Memory B cell (primary cell): Measurements from ENCODE around the gene FKBP1A.
A peak's percentile ranks its signal among the peaks of the same experiment; 100 is the strongest.
"Not testable (repeated sequence)": the region's sequence is repeated elsewhere in the genome, so short reads cannot be mapped to it uniquely, and the experiment has no call there.

Experiments used
- ATAC-seq: fragments of 150-1000 bp; cut with Tn5 transposase; 2 replicates; pipeline ENCODE4 v1.10.0; 2021; ENCODE audit warnings: low read depth, mild to moderate bottlenecking, moderate library complexity
- DNase-seq, 2 donors: peaks; one replicate each; pipeline ENCODE4 v3.0.0; 2022; ENCODE audit warnings: low spot score in 2 of 2
- H3K27ac Mint-ChIP-seq: one replicate; pipeline ENCODE4 v1.8.0; 2022; ENCODE audit warnings: mild to moderate bottlenecking, moderate library complexity, mixed read lengths
- H3K27me3 Mint-ChIP-seq: one replicate; pipeline ENCODE4 v1.8.0; 2022; ENCODE audit warnings: mixed read lengths
- H3K36me3 Mint-ChIP-seq: one replicate; pipeline ENCODE4 v1.8.0; 2022; ENCODE audit warnings: mild to moderate bottlenecking, mixed read lengths
- H3K4me1 Mint-ChIP-seq: one replicate; pipeline ENCODE4 v1.8.0; 2022; ENCODE audit warnings: mixed read lengths
- H3K4me3 Mint-ChIP-seq: one replicate; pipeline ENCODE4 v1.8.0; 2022; ENCODE audit warnings: mild to moderate bottlenecking, moderate library complexity, mixed read lengths
- H3K9me3 Mint-ChIP-seq: one replicate; pipeline ENCODE4 v1.8.0; 2022; ENCODE audit warnings: mixed read lengths

FKBP1A gene

GRCh38 chr20:1401451-1401907 is 8.6 kb upstream of the FKBP1A start:
- DNase-seq: no peak
- Mint-ChIP-seq H3K4me1 (peaks cover 16% of the 10 kb centered on the region), H3K4me3 (no peak overlapping the region), H3K9me3 (no peaks in the 10 kb centered on the region), H3K27ac (no peak overlapping the region), H3K27me3 (peaks cover 2% of the 10 kb centered on the region), H3K36me3 (no peaks in the 10 kb centered on the region)
- no peak for ATAC-seq

DNA sequence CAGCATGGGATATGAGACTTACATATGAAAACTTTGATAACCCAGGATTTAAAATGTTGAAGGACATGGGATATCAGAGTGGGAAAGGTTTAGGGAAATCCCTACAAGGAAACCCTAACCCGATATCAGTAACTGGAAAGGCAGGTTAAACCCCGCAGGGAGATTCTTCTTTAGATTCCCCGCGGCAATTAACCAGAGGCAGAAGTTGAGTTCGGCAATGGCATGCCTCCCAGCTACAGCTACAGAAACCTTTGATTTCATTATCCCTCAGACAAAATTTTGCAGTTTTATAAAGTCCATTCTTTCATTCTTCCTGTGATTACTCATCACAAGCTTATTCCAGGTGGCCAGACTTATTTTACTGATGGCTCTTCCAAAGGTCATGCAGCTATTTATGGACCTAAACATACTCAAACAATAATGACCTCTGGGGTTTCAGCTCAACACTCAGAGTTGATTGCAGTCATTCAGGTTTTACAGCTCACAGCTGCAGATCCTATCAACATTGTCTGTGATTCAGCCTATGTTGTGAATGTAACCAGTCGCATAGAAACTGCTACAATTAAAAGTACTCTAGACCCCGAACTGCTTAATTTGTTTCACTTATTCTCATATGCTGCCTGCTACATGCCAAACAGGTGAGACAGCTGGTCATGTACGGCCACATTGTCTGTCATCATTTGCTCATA is 7.0 kb upstream of the FKBP1A start:
- H3K27me3 Mint-ChIP-seq, DNase-seq, H3K36me3 Mint-ChIP-seq, ATAC-seq, H3K27ac Mint-ChIP-seq, H3K9me3 Mint-ChIP-seq, H3K4me3 Mint-ChIP-seq: not testable (repeated sequence)
- H3K4me1 Mint-ChIP-seq: peaks cover 24% of the 10 kb centered on the region

DNA sequence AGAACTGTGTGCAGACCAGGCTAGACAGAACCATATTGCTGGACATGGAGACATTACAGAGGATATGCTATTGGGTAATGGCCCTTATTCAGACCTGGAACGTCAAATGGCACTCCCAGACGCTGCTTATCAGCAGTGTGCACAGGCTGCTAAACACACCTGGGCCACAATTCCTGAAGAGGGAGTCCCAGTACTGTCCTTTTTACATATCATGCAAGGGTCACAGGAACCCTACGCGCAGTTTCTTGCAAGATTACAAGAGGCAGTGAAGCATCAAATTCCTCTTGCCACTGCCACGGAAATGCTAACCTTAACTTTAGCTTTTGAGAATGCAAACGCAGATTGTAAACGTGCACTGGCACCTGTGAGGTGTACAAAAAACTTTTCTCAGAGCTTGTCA is 5.3 kb upstream of the FKBP1A start:
- H3K27ac Mint-ChIP-seq: peak overlapping the region; percentile 28
- peak overlapping the region; percentile 8 for H3K4me3 Mint-ChIP-seq
- not testable (repeated sequence) for H3K9me3 Mint-ChIP-seq

DNA sequence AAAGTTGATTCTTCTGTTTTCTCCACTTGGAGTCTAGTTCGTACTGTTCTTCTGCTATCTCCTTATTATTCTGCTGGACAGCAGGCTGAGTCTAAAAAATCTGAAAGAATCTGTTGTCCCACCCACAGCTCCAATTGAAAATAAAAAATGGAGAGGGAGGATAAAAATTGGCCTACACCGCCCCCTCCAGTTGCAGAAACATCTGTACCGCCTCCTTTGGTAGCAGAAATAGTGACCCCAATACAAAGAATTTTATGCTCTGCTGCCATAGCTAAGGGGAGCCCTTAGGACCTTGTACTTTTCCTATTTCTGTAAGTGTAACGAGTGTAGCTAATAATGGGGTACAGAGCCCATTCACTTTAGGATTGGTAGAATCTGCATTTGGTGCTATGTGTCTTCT is 4.9 kb upstream of the FKBP1A start:
- Mint-ChIP-seq H3K27me3 (no peaks in the 10 kb centered on the region), H3K36me3 (no peaks in the 10 kb centered on the region), H3K27ac (no peak overlapping the region), H3K4me1 (peaks cover 34% of the 10 kb centered on the region), H3K9me3 (no peaks in the 10 kb centered on the region), H3K4me3 (no peak overlapping the region)
- DNase-seq (no peak), ATAC-seq (no peak)

More for the DNA sequence above, 5.3 kb upstream of the FKBP1A start:
- DNase-seq (peak in 1 of 2 donors; percentile 18), ATAC-seq (peak; percentile 52)
- peaks cover 33% of the 10 kb centered on the region for H3K4me1 Mint-ChIP-seq
- not testable (repeated sequence) for H3K36me3 Mint-ChIP-seq, H3K27me3 Mint-ChIP-seq

DNA sequence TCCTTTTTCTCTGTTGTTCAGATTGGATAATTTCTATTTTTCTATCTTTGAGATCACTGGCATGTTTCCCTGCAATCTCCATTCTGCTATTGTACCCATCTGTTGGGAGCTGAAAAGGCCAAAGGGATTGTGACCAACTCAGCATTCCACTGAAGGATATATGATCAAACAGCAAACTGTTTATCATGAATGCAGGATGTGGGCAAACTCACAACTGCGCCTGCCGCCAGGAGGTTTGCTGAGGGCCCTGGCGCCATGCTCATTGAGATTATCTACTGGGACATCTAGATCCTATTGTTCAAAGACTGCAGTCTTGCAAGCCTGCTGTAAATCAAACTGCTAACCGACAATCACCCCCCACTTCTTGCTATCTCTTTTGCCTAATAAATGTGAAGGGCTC is 3.8 kb upstream of the FKBP1A start:
- DNase-seq: no peak
- no peak overlapping the region for H3K27ac Mint-ChIP-seq
- H3K4me1 Mint-ChIP-seq: peaks cover 37% of the 10 kb centered on the region
- H3K4me3 Mint-ChIP-seq: no peak overlapping the region
- H3K36me3 Mint-ChIP-seq: peaks cover 1% of the 10 kb centered on the region
- H3K27me3 Mint-ChIP-seq: no peaks in the 10 kb centered on the region
- no peaks in the 10 kb centered on the region for H3K9me3 Mint-ChIP-seq
- no peak for ATAC-seq

DNA sequence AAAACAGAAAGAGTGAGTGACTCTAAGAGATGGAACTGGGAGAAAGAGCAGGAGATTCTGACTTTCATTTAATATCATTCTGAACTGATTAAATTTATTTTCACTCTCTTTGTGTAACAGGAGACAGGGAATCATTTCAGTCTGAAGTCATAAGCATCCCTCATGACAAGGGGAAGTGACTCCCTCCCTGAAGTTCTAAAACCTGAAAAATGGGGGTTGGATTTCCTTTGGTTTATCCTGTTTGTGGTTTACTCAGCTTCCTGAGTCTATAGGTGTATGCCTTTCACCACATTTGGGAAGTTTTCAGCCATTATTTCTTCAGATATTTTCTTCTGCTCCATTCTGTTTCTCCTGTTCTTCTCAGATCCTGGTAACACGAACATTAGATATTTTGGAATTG is 3.4 kb upstream of the FKBP1A start:
- no peaks in the 10 kb centered on the region for H3K9me3 Mint-ChIP-seq
- DNase-seq (no peak), ATAC-seq (no peak)
- H3K27me3 Mint-ChIP-seq: no peaks in the 10 kb centered on the region
- no peak overlapping the region for H3K4me3 Mint-ChIP-seq
- H3K36me3 Mint-ChIP-seq: peaks cover 1% of the 10 kb centered on the region
- no peak overlapping the region for H3K27ac Mint-ChIP-seq
- H3K4me1 Mint-ChIP-seq: peaks cover 41% of the 10 kb centered on the region

- DNase-seq (no peak), ATAC-seq (no peak)
- H3K27me3 Mint-ChIP-seq: no peaks in the 10 kb centered on the region
- peaks cover 57% of the 10 kb centered on the region for H3K4me1 Mint-ChIP-seq
- H3K9me3 Mint-ChIP-seq: no peaks in the 10 kb centered on the region
- H3K27ac Mint-ChIP-seq: peak overlapping the region; percentile 97
- no peak overlapping the region for H3K4me3 Mint-ChIP-seq
- peaks cover 1% of the 10 kb centered on the region for H3K36me3 Mint-ChIP-seq
Observed at GRCh38 chr20:1394686-1395085, 1.8 kb upstream of the FKBP1A start.

GRCh38 chr20:1393507-1393882 is 641 bp upstream of the FKBP1A start:
- ATAC-seq (no peak), DNase-seq (no peak)
- Mint-ChIP-seq H3K4me1 (peaks cover 63% of the 10 kb centered on the region), H3K27ac (peak overlapping the region; percentile 97), H3K4me3 (peak overlapping the region; percentile 96), H3K36me3 (peaks cover 1% of the 10 kb centered on the region), H3K9me3 (no peaks in the 10 kb centered on the region), H3K27me3 (no peaks in the 10 kb centered on the region)

DNA sequence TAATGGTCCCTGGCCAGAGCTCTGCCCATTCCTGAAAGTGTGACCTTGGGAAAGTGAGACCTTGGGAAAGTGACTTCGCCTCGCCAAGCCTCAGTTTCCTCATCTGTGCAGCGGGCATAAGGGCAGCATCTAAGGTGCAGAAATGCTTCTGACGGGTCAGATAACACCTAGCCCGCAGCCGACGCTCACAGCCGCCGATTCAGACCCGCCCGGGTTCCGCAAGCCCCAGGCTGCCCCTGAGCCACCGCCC is 486 bp downstream of the FKBP1A start:
- Mint-ChIP-seq H3K4me1 (peaks cover 60% of the 10 kb centered on the region), H3K27ac (peak overlapping the region; percentile 83), H3K4me3 (peak overlapping the region; percentile 96), H3K27me3 (no peaks in the 10 kb centered on the region), H3K9me3 (no peaks in the 10 kb centered on the region), H3K36me3 (peaks cover 1% of the 10 kb centered on the region)
- no peak for DNase-seq
- peak; percentile 2 for ATAC-seq

- Mint-ChIP-seq H3K36me3 (peaks cover 1% of the 10 kb centered on the region), H3K4me3 (peak overlapping the region; percentile 96), H3K9me3 (no peaks in the 10 kb centered on the region), H3K27ac (peak overlapping the region; percentile 83), H3K4me1 (peaks cover 57% of the 10 kb centered on the region), H3K27me3 (no peaks in the 10 kb centered on the region)
- no peak for DNase-seq
- no peak for ATAC-seq
Observed at GRCh38 chr20:1391640-1392442, 1.0 kb downstream of the FKBP1A start.

DNA sequence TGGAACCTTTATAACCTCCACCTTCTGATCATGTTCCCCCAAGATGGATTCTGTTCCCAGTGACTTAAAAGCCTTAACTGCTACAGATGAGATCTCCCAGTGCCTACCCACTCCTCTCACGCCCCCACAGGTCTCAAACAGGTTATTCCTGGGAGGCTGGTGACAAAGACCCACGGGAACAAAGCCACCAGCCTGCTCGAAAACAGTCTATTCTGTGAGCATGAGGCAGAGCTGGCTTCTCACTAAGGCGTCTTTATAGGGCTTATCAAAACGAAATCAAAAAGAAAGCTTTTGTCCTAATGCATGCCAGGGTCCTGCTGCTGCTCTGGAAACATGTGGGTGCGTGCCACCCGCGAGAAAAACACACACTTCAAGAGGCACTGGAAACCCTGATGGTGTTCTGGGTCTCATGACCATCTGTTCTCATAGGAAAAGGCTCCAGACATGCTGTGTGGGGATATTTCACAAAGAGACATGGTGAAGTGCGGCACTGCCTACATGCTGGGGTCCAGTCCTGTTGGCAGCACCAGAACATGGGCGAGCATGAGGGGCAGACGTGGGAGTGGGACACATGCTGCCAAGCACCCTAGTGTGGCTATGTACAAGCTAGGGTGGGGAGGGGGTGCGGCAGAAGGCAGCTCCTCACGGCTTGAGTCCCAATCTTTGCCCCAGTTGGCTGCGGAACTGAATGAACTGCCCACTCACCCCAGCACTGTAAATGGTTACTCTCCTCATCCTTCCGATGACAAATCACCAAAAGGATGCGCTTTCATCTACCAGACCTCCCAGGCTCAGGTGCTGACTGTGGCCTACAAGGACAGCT is 2.1 kb downstream of the FKBP1A start:
- peaks cover 66% of the 10 kb centered on the region for H3K4me1 Mint-ChIP-seq
- peak overlapping the region; percentile 96 for H3K4me3 Mint-ChIP-seq
- DNase-seq (no peak), ATAC-seq (no peak)
- peak overlapping the region; percentile 83 for H3K27ac Mint-ChIP-seq
- no peaks in the 10 kb centered on the region for H3K9me3 Mint-ChIP-seq
- no peaks in the 10 kb centered on the region for H3K27me3 Mint-ChIP-seq
- H3K36me3 Mint-ChIP-seq: peaks cover 9% of the 10 kb centered on the region

GRCh38 chr20:1389703-1390580 is 2.9 kb downstream of the FKBP1A start:
- DNase-seq: no peak
- H3K27me3 Mint-ChIP-seq: no peaks in the 10 kb centered on the region
- H3K4me1 Mint-ChIP-seq: peaks cover 65% of the 10 kb centered on the region
- H3K36me3 Mint-ChIP-seq: peaks cover 14% of the 10 kb centered on the region
- no peaks in the 10 kb centered on the region for H3K9me3 Mint-ChIP-seq
- no peak overlapping the region for H3K4me3 Mint-ChIP-seq
- peak overlapping the region; percentile 83 for H3K27ac Mint-ChIP-seq
- no peak for ATAC-seq

- no peak for ATAC-seq
- peak overlapping the region; percentile 62 for H3K27ac Mint-ChIP-seq
- DNase-seq: no peak
- peaks cover 14% of the 10 kb centered on the region for H3K36me3 Mint-ChIP-seq
- H3K4me1 Mint-ChIP-seq: peaks cover 62% of the 10 kb centered on the region
- H3K9me3 Mint-ChIP-seq: no peaks in the 10 kb centered on the region
- H3K4me3 Mint-ChIP-seq: peak overlapping the region; percentile 51
- H3K27me3 Mint-ChIP-seq: no peaks in the 10 kb centered on the region
Observed at GRCh38 chr20:1388741-1389483, 3.9 kb downstream of the FKBP1A start.
